ENCODE data around the gene HOXC10. TPM values are rescaled to one million over a fixed set of nuclear protein-coding genes. Genes with fewer than 3 reads are reported as not detected.

The HOXC10 gene
- total and polyA plus RNA-seq, 2 of the 8 experiments (the other 6 are each of a cell fraction or from before 2014, with no cell fraction given) = not detected

GRCh38 chr12:54037360-54038283 lies 52.7 kb downstream of the HOXC10 start:
- no peak overlapping the region for H3K4ac ChIP-seq (replicated peaks; ENCODE audit: insufficient read length, low read depth, low read length)
- no peaks in the 10 kb centered on the region; a peak in 2 of 4 replicates for H3K9me3 ChIP-seq (ENCODE audit: insufficient read depth in 2 of 2, low read depth in 1 of 2, low read length in 1 of 2)
- H3K14ac ChIP-seq (ENCODE audit: insufficient read length) = no peak overlapping the region
- H3K18ac ChIP-seq (ENCODE audit: extremely low read depth, low read length) = no peak overlapping the region
- H3K23ac ChIP-seq (ENCODE audit: insufficient read length) = no peak overlapping the region
- H3K4me3 ChIP-seq (ENCODE audit: extremely low read depth in 1 of 4, insufficient read depth in 2 of 4, low read depth in 3 of 4, low read length in 4 of 4) = no peak overlapping the region
- H2BK5ac ChIP-seq (ENCODE audit: low read depth, low read length) = no peak overlapping the region
- peaks cover 0 to 5% (median 0%) of the 10 kb centered on the region in 4 experiments; a peak in 1 of 8 replicates for H3K36me3 ChIP-seq (ENCODE audit: control insufficient read depth in 2 of 4, insufficient read depth in 4 of 4, low read length in 3 of 4)
- 37% methylated on average over 14 of the region's 14 CpGs; no CpG with 5 or more reads in 1 of the 2 experiments for WGBS, 2 experiments (ENCODE audit: extremely low coverage in 1 of 2, insufficient coverage in 1 of 2, insufficient read length in 1 of 2, insufficient replicate concordance in 2 of 2, low coverage in 1 of 2, low lambda C conversion rate in 2 of 2, missing lambda C conversion rate in 1 of 2)
- H2BK12ac ChIP-seq (ENCODE audit: low read depth, low read length) = no peak overlapping the region
- no peak for FAIRE-seq
- H4K5ac ChIP-seq (ENCODE audit: insufficient read length, low read depth, low read length) = no peak overlapping the region
- peaks cover 0 to 5% (median 0%) of the 10 kb centered on the region in 4 experiments; a peak in 4 of 7 replicates for H3K4me1 ChIP-seq (replicated peaks in 1 of 4; ENCODE audit: control insufficient read depth in 3 of 4, insufficient read depth in 4 of 4, low read length in 3 of 4)
- no peaks in the 10 kb centered on the region for H3K79me2 ChIP-seq (ENCODE audit: control insufficient read depth in 1 of 2, insufficient read depth in 2 of 2, low read length in 2 of 2)
- H4K20me1 ChIP-seq (replicated peaks in 1 of 2; ENCODE audit: control insufficient read depth in 1 of 2, insufficient read depth in 2 of 2, low read length in 2 of 2) = peaks cover 9 to 17% of the 10 kb centered on the region in 2 experiments
- no peak overlapping the region for H3K27ac ChIP-seq (ENCODE audit: low read depth, low read length)
- no peak overlapping the region for H4K91ac ChIP-seq (replicated peaks; ENCODE audit: insufficient read length, low read length)
- H2BK20ac ChIP-seq (ENCODE audit: low read length) = no peak overlapping the region
- no peaks in the 10 kb centered on the region for H3K23me2 ChIP-seq (ENCODE audit: low read depth, low read length)
- H2AK5ac ChIP-seq (ENCODE audit: low read depth, low read length) = 0 out of 2 replicates have a peak overlapping the region, but pooled peaks have one; percentile 24
- POLR2A ChIA-PET (ENCODE audit: partially characterized antibody) = interaction anchor here (1.6 kb wide), 1 partner anchor 14 kb away, joined by 3 read pairs; no protein-coding TSS in a partner anchor
- no peaks in the 10 kb centered on the region for H3K79me1 ChIP-seq (ENCODE audit: low read depth, low read length)
- no peak overlapping the region for H2BK15ac ChIP-seq (ENCODE audit: low read length)
- no peak for DNase-seq (ENCODE audit: low read depth in 1 of 2, low spot score in 2 of 2)
- no peak overlapping the region for H3K4me2 ChIP-seq (ENCODE audit: insufficient read depth in 1 of 2, low read depth in 2 of 2, low read length in 2 of 2)
- peaks cover 95 to 100% (median 99%) of the 10 kb centered on the region in 4 experiments for H3K27me3 ChIP-seq (replicated peaks in 1 of 4; ENCODE audit: control insufficient read depth in 3 of 4, extremely low read depth in 1 of 4, insufficient read depth in 3 of 4, low read length in 3 of 4)
- CTCF ChIA-PET (ENCODE audit: partially characterized antibody) = interaction anchor here (0.6 to 20.0 kb wide), 13 partner anchors 15 to 280 kb away, joined by 3 to 339 read pairs (median 3); partner anchors contain the start of gene SMUG1
- H2AFZ ChIP-seq (ENCODE audit: low read length) = no peak overlapping the region
- H3K56ac ChIP-seq (replicated peaks; ENCODE audit: insufficient read length, low read depth, low read length) = no peak overlapping the region
- no peak overlapping the region for H3K9ac ChIP-seq (replicated peaks in 1 of 4; ENCODE audit: extremely low read depth in 1 of 4, low read depth in 3 of 4, low read length in 3 of 4)
- no peak overlapping the region for H2BK120ac ChIP-seq (replicated peaks; ENCODE audit: low read depth, low read length)
- no peak overlapping the region for H4K8ac ChIP-seq (ENCODE audit: extremely low read depth, insufficient read depth, low read length)
- no peak for TF ChIP-seq HDAC6 (IDR thresholded peaks at IDR 0.05; ENCODE audit: low read depth, low read length)
